ENCODE results near the gene OR52K2.

DNA sequence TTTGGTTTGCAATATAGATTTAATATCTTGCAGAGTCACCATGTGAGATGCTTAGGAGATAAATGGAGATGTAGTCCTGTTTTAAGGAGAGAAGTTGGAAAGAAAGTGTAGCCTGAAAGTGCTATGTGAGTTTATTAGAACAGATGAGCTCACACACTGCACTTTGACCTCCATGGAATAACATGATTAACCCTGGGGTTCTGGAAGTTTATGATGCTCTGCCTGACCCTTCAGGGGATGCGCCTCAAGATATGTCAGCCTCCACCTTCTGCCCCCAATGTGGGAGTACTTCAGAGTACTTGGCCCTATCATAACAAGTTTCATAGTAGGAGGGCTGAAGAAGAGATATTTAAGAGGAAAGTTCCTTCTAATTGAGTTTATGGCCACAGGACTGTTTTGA is 32.3 kb upstream of the OR52K2 start:
- TF ChIP-seq TAF1 (IDR thresholded peaks at IDR 0.05; ENCODE audit: low read depth), result no peak
- TF ChIP-seq, protein P1, sequence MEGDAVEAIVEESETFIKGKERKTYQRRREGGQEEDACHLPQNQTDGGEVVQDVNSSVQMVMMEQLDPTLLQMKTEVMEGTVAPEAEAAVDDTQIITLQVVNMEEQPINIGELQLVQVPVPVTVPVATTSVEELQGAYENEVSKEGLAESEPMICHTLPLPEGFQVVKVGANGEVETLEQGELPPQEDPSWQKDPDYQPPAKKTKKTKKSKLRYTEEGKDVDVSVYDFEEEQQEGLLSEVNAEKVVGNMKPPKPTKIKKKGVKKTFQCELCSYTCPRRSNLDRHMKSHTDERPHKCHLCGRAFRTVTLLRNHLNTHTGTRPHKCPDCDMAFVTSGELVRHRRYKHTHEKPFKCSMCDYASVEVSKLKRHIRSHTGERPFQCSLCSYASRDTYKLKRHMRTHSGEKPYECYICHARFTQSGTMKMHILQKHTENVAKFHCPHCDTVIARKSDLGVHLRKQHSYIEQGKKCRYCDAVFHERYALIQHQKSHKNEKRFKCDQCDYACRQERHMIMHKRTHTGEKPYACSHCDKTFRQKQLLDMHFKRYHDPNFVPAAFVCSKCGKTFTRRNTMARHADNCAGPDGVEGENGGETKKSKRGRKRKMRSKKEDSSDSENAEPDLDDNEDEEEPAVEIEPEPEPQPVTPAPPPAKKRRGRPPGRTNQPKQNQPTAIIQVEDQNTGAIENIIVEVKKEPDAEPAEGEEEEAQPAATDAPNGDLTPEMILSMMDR (IDR thresholded peaks at IDR 0.05; ENCODE audit: poor library complexity, severe bottlenecking), result no peak
- no peak for TF ChIP-seq MXI1 (conservative IDR thresholded peaks at IDR 0.05; ENCODE audit: poor library complexity, severe bottlenecking)
- TF ChIP-seq POLR2AphosphoS5 (IDR thresholded peaks at IDR 0.05), result no peak
